GM19023 (cell line): ENCODE results near the gene LYPLAL1.

ENCODE experiments used
- ATAC-seq: cut with Tn5 transposase; IDR thresholded peaks from one replicate; pipeline ENCODE4 v1.9.1; 2021; ENCODE audit warnings: mild to moderate bottlenecking, moderate library complexity; ENCODE audit not compliant: unreplicated experiment

The LYPLAL1 gene

GRCh38 chr1:219173758-219174459 is at the start of gene LYPLAL1:
Gene LYPLAL1 (plus strand): TSS chr1:219173878. CDS start chr1:219173891, 13 bp downstream.
- peak; percentile 77 for ATAC-seq

GRCh38 chr1:219124163-219124562 is 49.5 kb upstream of the LYPLAL1 start:
- ATAC-seq, result no peak

- ATAC-seq, result no peak
These were observed 48.3 kb upstream of the LYPLAL1 start for GRCh38 chr1:219125342-219125741.

- ATAC-seq, result no peak
These were observed 47.3 kb upstream of the LYPLAL1 start for GRCh38 chr1:219126377-219126776.

- ATAC-seq, result no peak
These were observed 44.7 kb upstream of the LYPLAL1 start for GRCh38 chr1:219128957-219129356.

DNA sequence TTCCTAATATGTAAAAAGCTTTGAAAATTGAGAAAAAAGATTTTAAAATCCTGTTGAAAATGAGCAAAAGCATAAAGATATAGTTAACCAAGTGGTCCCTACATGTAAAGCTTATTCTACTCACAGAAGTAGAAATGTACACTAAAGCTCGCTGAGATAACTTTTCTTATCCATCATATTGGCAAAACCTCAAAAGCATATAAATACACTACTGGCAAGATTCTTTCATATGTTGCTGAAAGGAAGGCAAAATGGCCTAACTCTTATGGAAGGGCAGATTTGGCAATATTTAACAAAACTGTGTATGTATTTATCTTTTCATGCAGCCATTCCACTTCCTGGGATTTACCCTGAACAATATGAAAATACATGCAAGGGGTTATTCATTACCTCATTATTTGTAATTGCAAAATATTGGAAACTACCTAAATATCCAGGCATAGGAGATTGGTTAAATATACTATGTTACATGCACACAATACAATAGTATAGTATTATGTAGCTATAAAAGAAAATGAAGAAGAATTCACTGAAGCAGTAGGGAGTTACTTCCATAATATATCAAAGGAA is 43.2 kb upstream of the LYPLAL1 start:
- no peak for ATAC-seq

- no peak for ATAC-seq
These were observed 40.7 kb upstream of the LYPLAL1 start for GRCh38 chr1:219132939-219133338.

DNA sequence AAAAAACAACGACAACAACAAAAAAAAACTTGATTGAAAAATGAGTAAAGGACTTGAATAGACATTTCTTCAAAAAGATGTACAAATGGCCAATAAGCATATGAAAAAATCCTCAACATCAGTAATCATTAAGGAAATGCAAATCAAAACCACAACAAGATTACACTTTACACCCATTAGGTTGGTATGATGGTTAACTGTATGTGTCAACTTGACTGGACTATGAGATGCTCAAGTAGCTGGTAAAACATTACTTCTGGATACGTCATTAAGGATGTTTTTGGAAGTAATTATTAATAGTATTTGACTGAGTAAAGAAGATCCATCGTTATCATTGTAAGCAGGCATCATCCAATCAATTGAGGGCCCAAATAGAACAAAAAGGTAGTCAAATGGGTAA is 34.9 kb upstream of the LYPLAL1 start:
- no peak for ATAC-seq

- ATAC-seq, result no peak
These were observed 33.3 kb upstream of the LYPLAL1 start for GRCh38 chr1:219140303-219140877.

DNA sequence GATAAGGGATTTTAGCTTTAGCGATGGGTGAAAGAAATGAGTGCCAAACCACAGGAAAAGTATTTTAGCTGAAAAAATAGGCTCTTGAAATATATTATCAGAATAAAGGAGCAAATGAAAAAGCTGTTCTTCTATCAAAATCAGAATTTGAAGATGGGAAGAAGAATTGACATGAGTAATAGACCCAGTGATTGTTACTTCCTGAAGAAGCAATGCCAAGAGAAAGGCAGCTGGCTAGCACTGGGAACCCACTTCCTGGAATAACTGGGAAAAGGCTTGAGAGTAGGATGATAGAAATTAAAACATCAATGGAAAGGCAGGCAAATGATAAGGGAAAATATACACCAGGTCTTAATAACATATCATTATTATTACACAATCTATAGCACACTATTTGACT is 29.9 kb upstream of the LYPLAL1 start:
- ATAC-seq, result no peak

DNA sequence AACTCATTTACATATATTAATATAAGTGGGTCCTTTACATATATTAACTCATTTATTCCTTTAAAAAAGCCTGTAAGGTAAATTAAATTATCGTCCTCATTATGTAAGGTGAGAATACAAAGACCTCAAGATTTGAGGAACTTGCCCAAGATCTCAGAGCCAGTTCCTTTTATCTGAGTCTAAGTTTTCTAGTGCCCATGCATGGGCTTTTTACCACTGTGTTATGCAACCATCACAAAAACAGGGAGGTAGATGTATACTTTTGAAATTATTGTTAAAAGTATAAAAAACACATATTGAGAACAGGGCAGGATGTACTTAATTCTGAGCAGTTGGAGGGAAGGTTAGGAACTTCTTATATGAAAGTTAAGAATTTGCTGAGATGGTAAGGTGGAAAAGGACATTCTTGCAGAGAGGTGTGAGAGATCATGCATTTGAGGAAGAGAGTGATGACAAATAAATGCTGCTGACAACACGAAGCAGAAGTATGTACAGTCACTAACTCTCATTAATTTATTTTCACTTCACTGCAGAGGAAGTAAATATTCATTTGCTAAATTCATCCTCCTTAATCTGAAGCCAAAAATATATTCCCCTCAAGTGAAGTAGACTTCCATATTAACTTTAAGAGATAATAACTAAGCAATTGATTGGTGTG is 28.9 kb upstream of the LYPLAL1 start:
- no peak for ATAC-seq

GRCh38 chr1:219147571-219148019 is 26.1 kb upstream of the LYPLAL1 start:
- no peak for ATAC-seq

DNA sequence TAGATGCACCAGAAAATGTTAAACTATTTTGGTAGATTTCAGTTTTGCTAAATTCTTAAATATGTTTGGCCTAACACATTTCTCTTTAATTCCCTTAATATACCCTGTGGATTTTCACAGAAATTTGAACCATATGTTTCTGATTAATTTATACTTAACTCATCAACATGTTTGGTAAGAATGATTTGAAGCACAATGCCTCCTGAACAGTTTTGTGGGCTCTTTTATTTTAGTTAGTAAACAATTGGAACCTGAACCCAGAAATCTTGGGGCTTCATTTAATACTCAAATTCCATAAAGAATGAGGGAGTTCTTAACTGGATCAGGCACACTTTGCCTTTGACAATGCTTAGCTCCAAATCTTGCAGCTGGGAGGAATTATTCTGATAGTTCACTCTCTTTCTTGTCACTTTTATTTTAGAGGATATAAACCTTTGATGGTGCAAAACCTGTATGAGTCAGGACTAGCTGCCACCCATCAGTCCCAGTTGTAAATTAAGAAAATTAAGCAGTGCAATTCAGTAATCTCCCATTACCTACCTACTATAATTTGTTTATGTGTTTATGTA is 24.6 kb upstream of the LYPLAL1 start:
- no peak for ATAC-seq

DNA sequence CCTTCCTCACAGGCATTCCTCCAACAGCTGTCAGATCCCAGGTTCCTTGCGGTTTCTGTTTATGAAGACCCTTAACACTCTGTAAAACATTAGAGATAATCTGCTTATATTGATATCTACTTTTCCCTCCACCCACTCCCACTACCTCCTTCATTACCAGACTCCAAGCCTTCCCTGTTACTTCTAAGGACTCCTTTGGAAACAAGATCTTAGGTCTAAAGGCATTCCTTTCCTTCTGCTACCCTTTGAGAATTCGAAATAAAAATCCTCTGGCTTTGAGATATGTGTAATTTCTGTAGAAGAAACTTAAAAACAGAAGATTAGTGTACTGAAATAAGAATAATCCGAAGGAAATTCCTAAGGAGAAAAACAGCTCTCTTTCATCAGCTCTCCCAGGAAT is 23.7 kb upstream of the LYPLAL1 start:
- no peak for ATAC-seq

GRCh38 chr1:219150913-219151312 is 22.8 kb upstream of the LYPLAL1 start:
- no peak for ATAC-seq

DNA sequence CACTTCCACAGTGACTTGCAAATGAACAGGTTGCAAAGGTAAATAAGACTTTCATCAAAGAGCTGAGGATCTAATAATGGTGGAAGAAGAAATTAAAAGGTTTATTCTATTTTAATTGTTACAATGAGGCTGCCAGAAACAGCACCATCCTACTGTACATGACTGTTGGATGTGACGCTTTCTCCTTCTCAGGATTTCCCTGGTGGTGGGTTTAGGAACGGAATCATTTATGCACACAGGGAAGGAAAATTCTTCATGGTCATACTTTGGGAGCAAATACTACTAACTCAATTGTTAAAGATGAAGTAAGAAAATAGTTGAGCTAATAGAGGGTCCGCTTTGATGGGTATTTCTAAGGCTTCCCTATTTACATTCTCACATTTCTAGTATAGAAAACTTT is 22.2 kb upstream of the LYPLAL1 start:
- no peak for ATAC-seq

DNA sequence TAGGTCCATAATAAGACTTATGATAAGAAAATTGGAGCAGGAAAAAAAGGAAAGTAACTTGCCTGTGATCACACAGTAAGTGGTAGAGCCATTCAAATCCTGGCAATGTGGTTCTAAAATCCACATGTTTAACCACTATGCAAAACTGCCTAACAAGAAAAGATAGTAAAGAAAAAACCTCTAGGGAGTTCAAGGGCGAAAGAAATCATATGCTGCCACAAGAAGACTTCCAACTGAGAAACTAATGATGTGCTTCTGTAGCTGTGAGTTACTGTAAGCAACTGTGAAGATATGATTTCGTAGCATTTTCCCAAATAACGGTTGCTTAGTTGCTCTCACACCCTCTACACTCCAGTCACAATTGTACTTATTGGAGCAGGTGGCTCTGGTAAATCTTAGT is 20.9 kb upstream of the LYPLAL1 start:
- ATAC-seq, result no peak

GRCh38 chr1:219153723-219154122 is 20.0 kb upstream of the LYPLAL1 start:
- no peak for ATAC-seq

DNA sequence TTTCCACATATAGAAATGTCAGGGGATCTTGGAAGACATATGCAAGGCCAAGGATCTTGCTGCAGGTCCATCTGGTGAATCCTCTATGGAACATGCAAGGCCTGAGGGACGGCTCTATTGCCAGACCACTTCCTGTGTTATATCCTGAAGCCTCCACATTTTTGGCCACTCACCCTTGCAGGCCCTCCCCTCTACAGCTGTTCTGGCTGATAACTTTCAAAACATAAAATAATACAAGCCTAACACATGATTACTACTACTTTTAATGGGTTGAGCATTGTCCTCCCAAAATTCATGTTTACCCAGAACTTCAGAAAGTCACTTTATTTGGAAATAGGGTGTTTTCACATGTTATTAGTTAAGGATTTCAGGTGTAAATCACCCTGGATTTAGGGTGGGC is 18.5 kb upstream of the LYPLAL1 start:
- ATAC-seq, result no peak

DNA sequence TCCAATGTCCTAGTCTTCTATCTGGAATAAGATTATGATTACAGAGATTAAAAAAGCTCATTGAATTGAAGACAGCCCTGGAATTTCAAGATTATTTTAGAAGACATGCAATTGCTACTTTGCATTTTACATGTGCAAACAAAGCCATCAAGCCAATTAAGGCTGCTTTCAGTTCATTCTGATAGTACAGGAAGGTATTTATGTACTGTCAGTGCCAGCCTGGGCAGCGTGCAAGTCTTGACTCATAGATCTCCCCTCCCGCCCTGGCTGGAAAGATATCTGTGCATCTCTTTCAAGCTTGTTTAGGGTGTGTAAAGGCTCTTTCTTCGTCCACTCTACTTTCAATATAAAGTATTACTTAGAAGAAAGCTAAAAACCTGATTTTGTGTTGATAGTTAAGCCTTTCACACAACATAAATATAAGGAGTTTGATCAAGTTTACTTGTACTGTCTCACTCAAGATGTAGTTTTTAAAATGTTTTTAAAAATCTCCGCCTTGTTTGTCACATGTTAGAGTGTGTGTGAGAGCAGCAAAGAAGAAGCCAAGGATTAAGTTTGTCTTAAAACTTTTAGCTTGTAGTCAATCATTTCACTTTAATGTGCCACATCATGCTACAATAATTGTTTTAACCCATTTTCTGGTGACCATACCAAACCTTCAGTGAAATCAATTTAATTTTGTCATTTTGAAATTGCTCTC is 13.6 kb upstream of the LYPLAL1 start:
- ATAC-seq, result peak; percentile 73

- no peak for ATAC-seq
These were observed 12.7 kb upstream of the LYPLAL1 start for GRCh38 chr1:219160967-219161366.
